ENCODE measurements around the gene PRDX4.
"Not testable (repeated sequence)": the region's sequence is repeated elsewhere in the genome, so short reads cannot be mapped to it uniquely, and the experiment has no call there.

Gene PRDX4

DNA sequence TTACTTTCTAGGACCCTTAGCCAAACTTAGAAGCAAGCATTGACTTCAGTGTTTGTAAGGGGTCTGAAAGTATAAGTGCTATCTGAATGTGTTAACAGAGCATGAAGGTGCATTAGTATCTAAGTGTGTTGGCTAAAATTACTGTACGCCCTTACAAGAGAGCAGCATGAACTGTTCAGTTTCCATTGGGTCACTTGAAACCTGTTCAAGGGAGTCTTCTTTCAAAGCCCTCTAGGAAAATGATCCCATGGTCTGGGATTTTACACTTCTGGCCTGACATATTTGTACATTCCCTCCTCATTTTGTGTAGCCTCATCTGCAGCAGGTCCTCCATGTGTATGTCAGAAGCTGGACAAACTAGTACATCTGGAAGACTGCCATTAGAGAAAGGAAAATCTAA lies 3.2 kb downstream of the PRDX4 start:
- no peak for DNase-seq (ENCODE audit: low read depth in 1 of 2, low spot score in 1 of 2)

- no peak for DNase-seq (ENCODE audit: low read depth in 1 of 2, low spot score in 1 of 2)
Measured at GRCh38 chrX:23673108-23673507, 5.8 kb downstream of the PRDX4 start.

DNA sequence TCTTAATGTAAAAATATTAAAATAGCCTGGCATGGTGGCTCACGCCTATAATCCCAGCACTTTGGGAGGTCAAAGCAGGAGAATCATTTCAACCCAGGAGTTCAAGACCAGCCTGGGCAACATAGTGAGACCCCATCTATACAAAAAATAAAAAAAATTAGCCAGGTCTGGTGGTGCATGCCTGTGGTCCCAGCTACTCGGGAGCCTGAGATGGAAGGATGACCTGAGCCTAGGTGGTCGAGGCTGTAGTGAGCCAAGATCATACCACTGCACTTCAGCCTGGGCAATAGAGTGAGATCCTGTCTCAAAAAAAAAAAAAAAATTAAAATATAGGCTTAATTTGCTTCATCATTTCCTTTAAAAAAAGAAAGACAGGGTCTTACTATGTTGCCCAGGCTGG lies 9.2 kb downstream of the PRDX4 start:
- DNase-seq (ENCODE audit: low read depth in 1 of 2, low spot score in 1 of 2): not testable (repeated sequence)

DNA sequence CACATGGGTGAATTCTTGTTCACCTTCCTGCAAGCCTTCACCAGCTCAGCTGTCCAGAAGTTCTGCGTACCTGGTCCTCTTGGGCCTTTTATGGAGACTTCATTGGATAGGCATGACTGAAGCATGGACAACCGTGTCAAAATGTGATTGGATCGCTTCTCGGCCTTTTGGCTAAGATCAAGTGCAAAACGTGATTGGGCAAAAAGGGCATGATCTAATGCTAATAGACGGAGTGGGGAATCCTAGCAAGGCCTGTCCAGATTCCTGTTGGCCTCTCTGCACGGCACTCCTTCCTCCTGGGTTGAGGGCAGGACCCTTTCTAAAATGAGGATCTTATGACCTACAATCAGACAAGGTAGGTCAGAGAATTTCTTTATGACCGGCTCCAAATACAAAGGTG lies 24.9 kb downstream of the PRDX4 start:
- DNase-seq (ENCODE audit: low read depth in 1 of 2, low spot score in 1 of 2): no peak

DNA sequence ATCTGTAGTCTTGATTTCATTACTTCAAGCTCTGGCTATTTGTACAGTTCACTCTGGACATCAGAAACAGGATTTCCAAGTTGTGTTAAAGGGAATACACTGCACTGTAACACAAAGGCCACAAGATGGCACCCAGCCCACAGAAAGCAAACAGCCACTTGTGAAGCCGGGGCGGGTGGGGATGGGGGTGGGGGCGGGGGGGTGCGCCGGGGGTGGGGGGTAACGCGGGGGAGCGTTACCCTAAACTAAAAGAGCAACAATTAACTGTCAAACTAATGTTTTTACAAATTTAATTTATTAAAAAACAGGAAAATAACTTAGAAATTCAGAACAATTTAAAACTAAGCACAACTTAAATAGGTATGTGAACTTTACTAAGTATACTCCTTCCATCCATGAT lies 27.3 kb downstream of the PRDX4 start:
- no peak for DNase-seq (ENCODE audit: low read depth in 1 of 2, low spot score in 1 of 2)

- no peak for DNase-seq (ENCODE audit: low read depth in 1 of 2, low spot score in 1 of 2)
Measured at GRCh38 chrX:23699636-23700194, 32.4 kb downstream of the PRDX4 start.

- DNase-seq (ENCODE audit: low read depth in 1 of 2, low spot score in 1 of 2): no peak
Measured at GRCh38 chrX:23704673-23705206, 37.4 kb downstream of the PRDX4 start.

DNA sequence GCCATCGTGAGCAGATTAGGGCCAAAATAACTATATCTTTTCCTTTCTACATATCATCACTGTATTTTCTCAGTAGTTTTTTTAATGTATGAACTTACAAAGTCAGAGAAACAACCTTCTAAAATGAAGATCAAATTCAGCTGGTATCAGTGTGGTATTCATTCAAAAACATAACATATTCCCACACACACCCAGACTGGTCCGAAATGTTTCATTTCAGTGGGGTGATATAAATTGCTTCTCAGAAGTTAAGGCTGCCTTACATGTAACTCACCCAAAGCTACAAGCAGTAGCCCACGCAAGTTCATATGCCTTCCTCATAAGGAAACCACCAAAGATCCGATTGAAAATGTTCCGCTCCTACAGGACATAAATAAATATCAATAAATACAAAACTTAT lies 37.9 kb downstream of the PRDX4 start:
- DNase-seq (ENCODE audit: low read depth in 1 of 2, low spot score in 1 of 2): no peak

GRCh38 chrX:23720117-23720677 lies 52.9 kb downstream of the PRDX4 start:
- no peak for DNase-seq (ENCODE audit: low read depth in 1 of 2, low spot score in 1 of 2)

DNA sequence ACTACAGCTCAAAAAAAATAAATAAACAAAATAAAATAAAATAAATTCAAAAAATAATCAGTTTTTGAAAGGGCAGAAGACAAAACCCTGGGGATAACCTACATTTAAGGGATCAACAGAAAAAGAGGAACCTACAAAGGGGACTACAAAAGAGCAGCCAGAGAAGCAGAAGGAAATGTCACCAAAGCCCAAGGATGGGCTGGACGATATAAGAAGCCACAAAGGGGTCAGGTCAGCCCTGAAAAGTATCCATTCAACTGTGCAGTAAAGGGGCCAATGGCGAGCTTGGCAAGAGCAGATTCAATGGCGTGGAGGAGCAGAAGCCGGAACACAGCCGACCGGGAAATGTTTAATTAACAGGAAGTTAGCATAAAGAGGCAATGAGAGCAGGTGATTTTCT lies 58.9 kb downstream of the PRDX4 start:
- DNase-seq (ENCODE audit: low read depth in 1 of 2, low spot score in 1 of 2): no peak

- no peak for DNase-seq (ENCODE audit: low read depth in 1 of 2, low spot score in 1 of 2)
Measured at GRCh38 chrX:23727206-23727605, 59.9 kb downstream of the PRDX4 start.

DNA sequence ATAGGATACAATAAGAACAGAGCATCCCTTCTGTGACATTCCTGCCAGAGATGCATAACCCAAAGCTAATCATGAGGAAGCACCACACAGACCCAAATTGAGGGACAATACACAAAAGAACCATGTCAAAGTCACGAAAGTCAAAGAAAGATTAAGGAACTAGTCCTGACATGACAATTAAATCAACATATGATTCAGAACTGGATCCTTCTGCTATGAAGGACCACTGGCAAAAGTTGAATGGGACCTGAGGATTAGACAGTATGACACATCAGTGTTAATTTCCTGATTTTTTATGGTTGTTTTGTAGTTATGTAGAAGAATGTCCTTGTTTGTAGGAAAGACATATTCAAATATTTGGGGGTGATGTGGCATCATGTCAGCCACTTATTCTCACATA lies 61.9 kb downstream of the PRDX4 start:
- DNase-seq (ENCODE audit: low read depth in 1 of 2, low spot score in 1 of 2): no peak

DNA sequence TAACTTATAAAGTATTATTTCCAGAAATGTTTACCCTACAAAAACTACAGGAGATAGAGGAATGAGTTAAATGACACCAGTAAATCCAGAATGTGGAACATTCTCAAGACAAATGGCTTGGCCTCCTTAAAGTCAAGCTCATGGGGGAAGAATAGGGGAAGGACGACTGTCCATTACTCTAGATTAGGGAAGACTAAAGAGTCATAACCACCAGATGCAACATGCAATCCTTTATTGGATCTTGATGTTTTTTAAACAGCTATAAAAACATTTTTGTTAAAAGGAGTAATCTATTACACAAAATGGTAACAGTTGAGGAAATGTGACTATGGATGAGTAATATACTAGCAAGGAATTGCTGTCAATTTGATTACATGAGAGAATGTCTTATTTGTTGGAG lies 64.7 kb downstream of the PRDX4 start:
- no peak for DNase-seq (ENCODE audit: low read depth in 1 of 2, low spot score in 1 of 2)

DNA sequence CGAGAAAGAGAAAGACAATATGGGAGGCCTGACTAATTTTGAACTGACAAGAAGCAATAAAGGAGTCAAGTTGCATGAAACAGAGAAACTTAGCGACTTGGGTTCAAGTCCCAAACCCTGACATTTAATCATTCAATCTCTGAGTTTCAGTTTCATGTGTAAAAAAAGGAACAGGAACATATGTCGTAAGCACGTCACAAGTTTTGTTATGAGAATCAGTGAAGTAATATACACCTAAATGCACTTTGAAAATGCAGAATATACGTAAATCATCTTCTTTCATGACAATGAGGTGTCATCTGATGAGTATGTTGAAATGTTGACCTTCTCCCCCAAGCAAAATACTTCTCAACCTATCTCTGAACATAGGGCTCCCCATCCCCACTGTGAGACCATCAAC lies 65.4 kb downstream of the PRDX4 start:
- DNase-seq (ENCODE audit: low read depth in 1 of 2, low spot score in 1 of 2): no peak

Data from stimulated activated CD4-positive, alpha-beta T cell treated with anti-CD3 and anti-CD28 coated beads, Interleukin-15, amount 100 ng/mL, for 1 hour (primary cell).